CD4-positive, alpha-beta T cell treated with Interleukin-10 for 1 hour (primary cell): Measurements from ENCODE around the gene EML3.
A peak's percentile ranks its signal among the peaks of the same experiment; 100 is the strongest.
"Not testable (repeated sequence)": the region's sequence is repeated elsewhere in the genome, so short reads cannot be mapped to it uniquely, and the experiment has no call there.

Experiments used
- DNase-seq: peaks from one replicate; pipeline ENCODE4 v3.0.0-alpha.2; 2020

EML3 gene

GRCh38 chr11:62612366-62613290 lies at the start of gene EML3, which contains the start of gene ROM1:
Gene EML3 (minus strand): TSS chr11:62612775. CDS start chr11:62612457, 318 bp downstream.
Gene ROM1 (plus strand): TSS chr11:62613257. CDS start chr11:62613282, 25 bp downstream.
- peak; percentile 95 for DNase-seq

- DNase-seq = no peak
These were observed 44.3 kb upstream of the EML3 start for GRCh38 chr11:62656796-62657429.

GRCh38 chr11:62654297-62654696 lies 41.7 kb upstream of the EML3 start:
- no peak for DNase-seq

- peak; percentile 75 for DNase-seq
These were observed 39.8 kb upstream of the EML3 start for GRCh38 chr11:62652161-62653006.

- not testable (repeated sequence) for DNase-seq
These were observed 37.7 kb upstream of the EML3 start for GRCh38 chr11:62650283-62650682.

- DNase-seq = no peak
These were observed 36.9 kb upstream of the EML3 start for GRCh38 chr11:62649486-62649885.

GRCh38 chr11:62648967-62649364 lies 36.4 kb upstream of the EML3 start:
- DNase-seq = no peak

GRCh38 chr11:62648185-62648966 lies 35.8 kb upstream of the EML3 start:
- DNase-seq = no peak

GRCh38 chr11:62647609-62648005 lies 35.0 kb upstream of the EML3 start:
- no peak for DNase-seq

- no peak for DNase-seq
These were observed 34.4 kb upstream of the EML3 start for GRCh38 chr11:62646825-62647608.

GRCh38 chr11:62645946-62646824 lies 33.6 kb upstream of the EML3 start, which contains the start of gene GANAB:
Gene GANAB (minus strand): TSS chr11:62646613. CDS start chr11:62646599, 14 bp downstream.
- peak; percentile 99 for DNase-seq

- no peak for DNase-seq
These were observed 33.0 kb upstream of the EML3 start for GRCh38 chr11:62645671-62645945.

- DNase-seq = no peak
These were observed 31.6 kb upstream of the EML3 start for GRCh38 chr11:62644220-62644619.

GRCh38 chr11:62632492-62632891 lies 19.9 kb upstream of the EML3 start:
- DNase-seq = no peak

GRCh38 chr11:62627713-62628112 lies 15.1 kb upstream of the EML3 start:
- DNase-seq = no peak

- DNase-seq = no peak
These were observed 10.0 kb upstream of the EML3 start for GRCh38 chr11:62622476-62623089.

- peak; percentile 99 for DNase-seq
These were observed 9.2 kb upstream of the EML3 start, which contains the start of gene B3GAT3 for GRCh38 chr11:62621567-62622470. Gene B3GAT3 (minus strand): TSS chr11:62621986. CDS start chr11:62621947, 39 bp downstream.

GRCh38 chr11:62621027-62621566 lies 8.5 kb upstream of the EML3 start:
- DNase-seq = no peak
